SH-SY5Y (cell line): ENCODE results near the gene ARX.

Experiments
- GATA2 ChIP-seq: IDR thresholded peaks from 2 replicates; pipeline ENCODE4 v1.6.1; 2011; ENCODE audit warnings: mild to moderate bottlenecking, low read depth, low read length
- GATA3 ChIP-seq: IDR thresholded peaks from 2 replicates; pipeline ENCODE4 v1.6.1; 2011; ENCODE audit warnings: low read depth, mild to moderate bottlenecking, low read length, moderate library complexity

- TF ChIP-seq GATA2: no peak
- no peak for TF ChIP-seq GATA3
Measured at GRCh38 chrX:25026576-25026975, 10.8 kb upstream of the ARX start.
